Cardiac septum (tissue), 1 donor: ENCODE data around the gene SLC35B3. TPM values are rescaled to one million over a fixed set of nuclear protein-coding genes. Genes with fewer than 3 reads are reported as not detected.
A peak's percentile ranks its signal among the peaks of the same experiment; 100 is the strongest.
"Not testable (repeated sequence)": the region's sequence is repeated elsewhere in the genome, so short reads cannot be mapped to it uniquely, and the experiment has no call there.

Experiments
- DNase-seq: peaks from one replicate; pipeline ENCODE4 v3.0.0-alpha.2; 2020; ENCODE audit warnings: low spot score
- intact Hi-C: fragments of 100-400 bp; cut with DNase I; formaldehyde crosslinking; loops from one replicate; pipeline ENCODE4 v1.14.0; 2022
- long read RNA-seq: library from polyadenylated mRNA; unstranded; transcript quantifications from one replicate; pipeline ENCODE4 v2.0.0, GENCODE V29; 2021
- total RNA-seq: library from RNA; stranded (reverse); fragmentation: NEBNext Ultra II Directional; extraction: Animal tissue kit (Norgen Biotek cat#: 25700); gene quantifications from one replicate; pipeline ENCODE4 v1.2.1, GENCODE V29; 2021
- donor health status: DM: no; HTN: no; CAD: no.

The SLC35B3 gene
- total RNA-seq, result 6.6 TPM
- long read RNA-seq, partial matches to known transcripts, result 1 of 9 reads
- long read RNA-seq, other reads (novel, unspliced or antisense), result 6 of 9 reads

GRCh38 chr6:8435093-8435844, at the start of gene SLC35B3:
Gene SLC35B3 (minus strand): TSS chr6:8435545.
- peak; percentile 98 for DNase-seq
- intact Hi-C loops, result loop anchor here (10.0 kb wide), 1 partner anchor 350 kb away; no protein-coding TSS in a partner anchor

GRCh38 chr6:8483650-8484049, 48.3 kb upstream of the SLC35B3 start:
- no peak for DNase-seq
- intact Hi-C loops, result no loop called here

DNA sequence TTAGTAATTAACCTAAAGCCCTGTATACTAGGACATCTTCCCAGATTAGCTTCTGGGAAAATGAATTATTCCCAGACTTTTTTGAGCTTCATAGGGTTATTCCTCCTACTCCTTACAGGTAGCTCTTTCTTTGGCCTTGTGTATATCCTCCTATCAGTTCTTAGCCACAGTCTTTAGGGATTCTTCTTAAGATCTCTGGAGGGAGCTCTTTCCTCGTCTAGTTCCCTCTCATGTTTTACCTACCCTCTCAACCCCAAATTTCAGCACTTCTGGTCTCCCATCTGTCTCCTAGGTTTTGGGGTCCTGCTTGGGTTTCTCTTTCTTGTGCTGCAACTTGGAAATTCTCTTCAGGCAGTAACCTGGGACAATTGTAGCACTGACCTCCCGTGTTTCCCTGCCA, 46.4 kb upstream of the SLC35B3 start:
- intact Hi-C loops, result no loop called here
- DNase-seq, result no peak

DNA sequence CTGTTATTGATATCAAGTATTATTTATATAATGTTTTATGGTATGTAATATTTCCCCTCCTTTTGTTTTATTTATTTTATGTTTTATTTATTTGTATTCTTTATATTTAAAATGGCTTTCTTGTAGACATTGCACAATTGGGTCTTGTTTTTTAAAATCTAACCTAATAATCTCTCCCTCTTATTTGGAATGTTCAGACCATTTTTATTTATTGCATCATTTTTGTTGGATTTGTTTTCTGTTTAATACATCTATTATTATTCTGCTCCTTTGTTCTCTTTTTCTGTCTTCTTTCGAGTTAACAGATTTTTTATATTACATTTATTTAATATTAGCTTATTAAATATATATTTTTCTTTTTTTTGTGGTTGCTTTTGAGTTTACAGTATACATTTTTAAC, 43.1 kb upstream of the SLC35B3 start:
- no peak for DNase-seq
- intact Hi-C loops, result no loop called here

DNA sequence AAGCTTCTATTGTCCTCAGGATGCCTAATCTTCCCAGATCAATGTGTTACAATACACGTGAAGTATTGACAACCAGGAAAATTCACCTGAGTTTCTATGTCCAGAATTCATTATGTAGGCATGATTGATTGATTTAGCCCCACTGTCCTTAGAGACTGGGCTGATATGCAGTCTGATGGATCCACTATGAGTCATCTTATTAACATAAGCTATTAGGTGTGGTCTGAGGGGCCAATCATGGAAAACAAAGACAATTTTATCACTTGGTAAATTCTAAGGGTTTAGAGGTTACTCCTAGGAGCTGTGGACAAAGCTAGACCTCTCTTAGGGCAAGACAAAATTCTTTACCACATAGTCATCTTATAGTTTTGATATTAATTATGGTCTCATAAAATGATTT, 41.3 kb upstream of the SLC35B3 start:
- intact Hi-C loops, result no loop called here

GRCh38 chr6:8468552-8469356, 33.4 kb upstream of the SLC35B3 start:
- intact Hi-C loops, result no loop called here
- no peak for DNase-seq

More for the DNA sequence above, 41.3 kb upstream of the SLC35B3 start:
- DNase-seq, result no peak

- intact Hi-C loops, result no loop called here
- no peak for DNase-seq
These were observed 27.3 kb upstream of the SLC35B3 start for GRCh38 chr6:8462694-8463093.

DNA sequence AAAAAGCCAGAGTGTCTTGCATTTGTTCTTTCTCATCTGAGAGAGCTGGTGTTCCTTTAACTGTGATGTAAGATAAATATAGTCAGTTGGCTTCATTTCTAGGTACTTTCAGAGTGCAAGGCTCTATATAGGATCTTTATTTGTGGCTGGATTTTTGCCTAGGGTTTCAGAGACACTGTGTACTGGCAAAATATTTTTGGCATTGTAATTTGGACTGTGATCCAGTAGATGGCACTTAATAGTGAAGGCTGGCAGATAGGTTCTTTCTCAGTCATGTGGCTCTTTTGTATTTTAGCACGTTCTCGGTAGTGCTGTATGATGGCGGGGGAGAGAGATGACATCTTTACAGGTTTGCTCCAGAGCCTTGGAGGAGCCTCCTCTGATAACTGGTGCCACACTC, 26.8 kb upstream of the SLC35B3 start:
- DNase-seq, result no peak
- intact Hi-C loops, result no loop called here

DNA sequence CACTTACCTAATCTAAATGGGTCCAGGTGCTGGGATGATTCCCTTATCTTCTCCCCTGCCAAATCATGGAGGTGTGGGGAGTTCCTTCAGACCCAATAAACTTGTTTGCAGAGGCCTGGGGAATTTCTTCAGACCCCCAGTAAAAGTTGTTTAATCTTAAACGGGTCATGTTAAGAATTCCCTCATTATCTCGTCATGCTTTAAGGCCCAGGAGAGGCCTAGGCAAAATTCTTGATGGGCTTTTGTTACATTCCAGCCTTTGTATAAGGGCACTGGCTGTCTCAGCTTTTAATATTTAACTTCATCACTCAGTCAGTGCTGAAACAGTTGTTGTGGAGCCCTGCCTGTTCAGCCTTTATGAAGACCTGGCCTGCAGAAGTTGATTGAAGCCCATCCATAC, 11.0 kb upstream of the SLC35B3 start:
- intact Hi-C loops, result no loop called here

DNA sequence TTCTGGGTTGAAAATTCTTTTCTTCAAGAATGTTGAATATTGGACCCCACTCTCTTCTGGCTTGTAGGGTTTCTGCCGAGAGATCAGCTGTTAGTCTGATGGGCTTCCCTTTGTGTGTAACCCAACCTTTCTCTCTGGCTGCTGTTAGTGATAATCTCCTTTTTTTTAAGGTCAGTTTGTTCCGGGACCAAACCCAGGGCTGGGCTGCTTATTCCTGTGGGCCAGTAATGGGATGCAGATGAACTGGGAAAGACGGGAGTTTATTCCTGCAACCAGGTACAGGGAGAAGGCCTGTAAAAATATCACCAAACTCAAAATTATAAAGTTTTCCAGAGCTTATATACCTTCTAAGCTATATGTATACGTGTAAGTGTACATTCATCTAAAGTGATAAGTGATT, 10.6 kb upstream of the SLC35B3 start:
- DNase-seq, intact Hi-C loops: not testable (repeated sequence)

More for the DNA sequence above, 11.0 kb upstream of the SLC35B3 start:
- DNase-seq, result no peak

DNA sequence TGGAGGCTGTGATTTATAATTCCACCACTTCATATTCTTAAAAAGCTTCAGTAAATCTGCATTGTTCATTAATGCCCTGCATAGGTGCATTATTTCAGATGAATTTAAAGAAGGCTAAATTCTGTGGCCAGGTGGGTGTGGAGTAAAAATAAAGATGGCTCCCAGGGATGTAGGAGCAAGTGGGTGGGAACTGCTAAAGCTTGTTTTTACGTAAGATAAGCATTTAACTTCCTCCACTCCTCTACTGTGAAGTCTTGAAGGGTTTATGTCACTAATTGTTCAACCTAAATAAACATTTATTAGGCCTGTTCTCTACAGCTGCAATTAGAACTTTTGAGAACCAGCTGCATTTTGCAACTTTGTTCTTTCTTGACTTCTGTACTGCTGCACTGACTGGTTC, 6.8 kb upstream of the SLC35B3 start:
- intact Hi-C loops, result no loop called here
- no peak for DNase-seq

DNA sequence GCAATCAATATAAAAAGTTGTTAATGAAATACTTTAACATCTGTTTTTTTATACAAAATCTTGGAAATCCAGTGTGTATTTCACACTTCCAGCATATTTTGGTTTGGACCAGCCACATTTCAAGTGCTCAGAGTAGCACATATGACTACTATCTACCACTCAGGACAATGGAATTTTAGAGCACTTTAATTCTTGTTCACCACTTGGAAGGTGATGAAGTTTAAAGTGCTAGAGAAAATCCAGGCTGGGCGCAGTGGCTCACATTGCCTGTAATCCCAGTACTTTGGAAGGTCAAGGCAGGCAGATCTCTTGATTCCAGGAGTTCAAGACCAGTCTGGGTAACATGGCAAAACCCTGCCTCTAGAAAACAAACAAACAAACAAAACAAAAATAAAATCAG, 6.1 kb upstream of the SLC35B3 start:
- no peak for DNase-seq
- intact Hi-C loops, result no loop called here

DNA sequence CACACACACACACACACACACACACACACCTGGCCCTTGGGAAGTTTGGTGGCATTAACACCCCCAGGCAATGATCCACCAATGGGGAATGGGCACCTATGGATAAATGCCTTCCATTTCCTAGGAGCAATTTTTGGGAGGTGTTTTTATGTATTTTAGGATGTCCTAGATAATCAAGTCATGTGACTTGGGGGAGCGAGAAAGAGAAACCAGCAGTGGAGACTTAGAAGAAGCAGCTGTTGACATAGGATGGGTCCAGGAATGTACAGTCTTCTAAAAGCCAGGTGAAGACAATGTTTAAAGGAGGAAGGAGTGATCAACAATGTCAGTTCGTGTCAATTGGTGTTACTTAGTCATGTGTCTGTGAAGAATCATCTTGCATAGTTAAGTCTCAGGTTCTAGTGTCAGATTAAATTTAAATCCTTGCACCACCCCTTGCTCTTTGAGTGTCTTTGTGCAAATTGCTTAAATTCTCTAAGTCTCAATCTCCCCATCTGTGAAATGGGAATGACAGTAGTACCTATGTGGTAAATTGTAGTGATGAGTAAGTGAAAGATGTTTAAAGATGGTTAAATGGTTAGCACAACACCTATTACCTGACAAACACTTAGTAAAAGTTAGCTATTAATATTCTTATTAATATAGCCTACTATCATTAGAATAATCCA, 4.4 kb upstream of the SLC35B3 start:
- intact Hi-C loops, result loop anchor here (10.0 kb wide), 1 partner anchor 355 kb away; no protein-coding TSS in a partner anchor
- no peak for DNase-seq

- intact Hi-C loops, result loop anchor here (10.0 kb wide), 1 partner anchor 353 kb away; no protein-coding TSS in a partner anchor
These were observed 2.5 kb upstream of the SLC35B3 start for GRCh38 chr6:8437813-8438212.

GRCh38 chr6:8436966-8437365, 1.6 kb upstream of the SLC35B3 start:
- no peak for DNase-seq
- intact Hi-C loops, result loop anchor here (10.0 kb wide), 1 partner anchor 352 kb away; no protein-coding TSS in a partner anchor

More at GRCh38 chr6:8437813-8438212, 2.5 kb upstream of the SLC35B3 start:
- no peak for DNase-seq

DNA sequence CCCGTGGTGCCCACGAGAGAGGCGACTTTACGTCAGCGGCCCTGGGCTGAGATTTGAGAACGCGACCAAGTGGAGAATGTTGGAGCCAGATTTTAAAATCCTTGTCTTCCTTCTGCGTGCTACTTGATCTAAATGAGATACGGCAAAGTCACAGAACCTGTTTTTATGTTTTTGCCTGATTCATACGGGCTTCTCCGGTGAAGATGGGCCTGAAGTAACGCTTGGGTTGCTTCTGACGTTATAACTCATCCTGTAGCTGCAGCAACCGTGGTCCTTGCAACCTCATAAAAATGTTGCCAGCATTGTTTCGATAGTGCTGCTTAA, 462 bp upstream of the SLC35B3 start:
- intact Hi-C loops, result loop anchor here (10.0 kb wide), 1 partner anchor 351 kb away; no protein-coding TSS in a partner anchor
- no peak for DNase-seq

- intact Hi-C loops, result loop anchor here (10.0 kb wide), 1 partner anchor 350 kb away; no protein-coding TSS in a partner anchor
These were observed 635 bp downstream of the SLC35B3 start for GRCh38 chr6:8434727-8435092.

GRCh38 chr6:8432614-8433013, 2.7 kb downstream of the SLC35B3 start:
- no peak for DNase-seq
- intact Hi-C loops, result loop anchor here (10.0 kb wide), 1 partner anchor 348 kb away; no protein-coding TSS in a partner anchor

More at GRCh38 chr6:8434727-8435092, 635 bp downstream of the SLC35B3 start:
- no peak for DNase-seq

- no peak for DNase-seq
- intact Hi-C loops, result loop anchor here (10.0 kb wide), 1 partner anchor 345 kb away; no protein-coding TSS in a partner anchor
These were observed 5.5 kb downstream of the SLC35B3 start for GRCh38 chr6:8429821-8430220.

GRCh38 chr6:8426544-8426943, 8.8 kb downstream of the SLC35B3 start:
- DNase-seq, intact Hi-C loops: not testable (repeated sequence)
